ENCODE data around the gene ABCC4. TPM values are rescaled to one million over a fixed set of nuclear protein-coding genes. Genes with fewer than 3 reads are reported as not detected.

The ABCC4 gene
- total RNA-seq, 1 experiment from 2014 or later, result 26.3 TPM

- Histone ChIP-seq H3K4me1 (ENCODE audit: control insufficient read depth in 1 of 2, insufficient read depth in 2 of 2, low read length in 2 of 2) (peaks cover 0 to 8% of the 10 kb centered on the region in 2 experiments; a peak in 3 of 4 replicates), H3K4me2 (ENCODE audit: low read length) (no peak overlapping the region), H3K36me3 (ENCODE audit: control insufficient read depth in 1 of 2, insufficient read depth in 2 of 2, low read length in 2 of 2) (no peaks in the 10 kb centered on the region), H3K9ac (ENCODE audit: low read length) (no peak overlapping the region), H3K9me2 (ENCODE audit: insufficient read depth) (no peaks in the 10 kb centered on the region), H2AFZ (ENCODE audit: low read depth, low read length, poor library complexity, severe bottlenecking) (no peak overlapping the region), H3K27me3 (ENCODE audit: insufficient read depth, low read length) (no peaks in the 10 kb centered on the region), H4K20me1 (ENCODE audit: insufficient read depth) (no peaks in the 10 kb centered on the region), H3K4me3 (replicated peaks in 1 of 2; ENCODE audit: low read depth in 1 of 2, low read length in 2 of 2) (no peak overlapping the region), H3K79me2 (ENCODE audit: insufficient read depth, low read length) (no peaks in the 10 kb centered on the region), H3K27ac (ENCODE audit: low read depth, low read length) (no peak overlapping the region), H3K9me3 (ENCODE audit: control insufficient read depth in 1 of 2, insufficient read depth in 1 of 2, low read depth in 1 of 2, low read length in 2 of 2) (no peaks in the 10 kb centered on the region)
- no TSS peak for BruUV-seq (replicated peaks)
- ATAC-seq (no peak), DNase-seq (ENCODE audit: low read depth, low spot score) (no peak)
- RAD21 ChIA-PET (ENCODE audit: low non-redundant PET in 1 of 2, low total read pairs in 2 of 2, uncharacterized antibody in 2 of 2, unreplicated experiment in 2 of 2), result no interaction called here
- CTCF ChIA-PET, result no interaction called here
- POLR2A ChIA-PET, result no interaction called here
- TF ChIP-seq EGR1 (IDR thresholded peaks at IDR 0.05; ENCODE audit: low read depth) (no peak), POLR2A (IDR thresholded peaks at IDR 0.05; ENCODE audit: borderline replicate concordance, extremely low read depth, insufficient read depth, insufficient read length) (no peak), FOSL1 (IDR thresholded peaks at IDR 0.05; ENCODE audit: low read depth) (no peak), CTCF (IDR thresholded peaks at IDR 0.05 in 2 of 3, conservative IDR thresholded peaks at IDR 0.05 in 1 of 3; ENCODE audit: borderline replicate concordance in 1 of 3, insufficient read depth in 1 of 3, low read depth in 2 of 3, low read length in 2 of 3) (no peak)
- intact Hi-C loops (cut with micrococcal nuclease), result no loop called here
Measured at GRCh38 chr13:95317039-95317989, 16.1 kb upstream of the ABCC4 start.

- H3K27ac ChIP-seq (ENCODE audit: low read depth, low read length), result no peak overlapping the region
- intact Hi-C loops (cut with micrococcal nuclease), result no loop called here
- H3K9ac ChIP-seq (ENCODE audit: low read length), result no peak overlapping the region
- no peaks in the 10 kb centered on the region for H4K20me1 ChIP-seq (ENCODE audit: insufficient read depth)
- H3K9me2 ChIP-seq (ENCODE audit: insufficient read depth), result no peaks in the 10 kb centered on the region
- ChIA-PET RAD21 (ENCODE audit: low non-redundant PET in 1 of 2, low total read pairs in 2 of 2, uncharacterized antibody in 2 of 2, unreplicated experiment in 2 of 2) (no interaction called here), CTCF (no interaction called here), POLR2A (no interaction called here)
- H3K9me3 ChIP-seq (ENCODE audit: control insufficient read depth in 1 of 2, insufficient read depth in 1 of 2, low read depth in 1 of 2, low read length in 2 of 2), result no peaks in the 10 kb centered on the region
- no peaks in the 10 kb centered on the region for H3K27me3 ChIP-seq (ENCODE audit: insufficient read depth, low read length)
- no peak overlapping the region for H3K4me3 ChIP-seq (replicated peaks in 1 of 2; ENCODE audit: low read depth in 1 of 2, low read length in 2 of 2)
- no peaks in the 10 kb centered on the region for H3K36me3 ChIP-seq (ENCODE audit: control insufficient read depth in 1 of 2, insufficient read depth in 2 of 2, low read length in 2 of 2)
- H3K79me2 ChIP-seq (ENCODE audit: insufficient read depth, low read length), result no peaks in the 10 kb centered on the region
- H2AFZ ChIP-seq (ENCODE audit: low read depth, low read length, poor library complexity, severe bottlenecking), result no peak overlapping the region
- H3K4me1 ChIP-seq (ENCODE audit: control insufficient read depth in 1 of 2, insufficient read depth in 2 of 2, low read length in 2 of 2), result peaks cover 0 to 8% of the 10 kb centered on the region in 2 experiments; a peak in 3 of 4 replicates
- ATAC-seq, result no peak
- BruUV-seq (replicated peaks), result no TSS peak
- H3K4me2 ChIP-seq (ENCODE audit: low read length), result no peak overlapping the region
- no peak for DNase-seq (ENCODE audit: low read depth, low spot score)
- TF ChIP-seq REST (IDR thresholded peaks at IDR 0.05; ENCODE audit: low read depth) (no peak), CTCF (IDR thresholded peaks at IDR 0.05 in 2 of 3, conservative IDR thresholded peaks at IDR 0.05 in 1 of 3; ENCODE audit: borderline replicate concordance in 1 of 3, insufficient read depth in 1 of 3, low read depth in 2 of 3, low read length in 2 of 3) (no peak), SP1 (IDR thresholded peaks at IDR 0.05; ENCODE audit: low read depth) (no peak), RAD21 (IDR thresholded peaks at IDR 0.05; ENCODE audit: low read depth) (no peak), ZNF274 (IDR thresholded peaks at IDR 0.05; ENCODE audit: low read depth, low read length) (no peak), YY1 (IDR thresholded peaks at IDR 0.05; ENCODE audit: extremely low read depth, insufficient replicate concordance, low read depth, low read length) (no peak)
Measured at GRCh38 chr13:95315752-95316151, 14.5 kb upstream of the ABCC4 start.
